NCI-H2227 (cell line): ENCODE data around the gene CELA3A.
"Not testable (repeated sequence)": the region's sequence is repeated elsewhere in the genome, so short reads cannot be mapped to it uniquely, and the experiment has no call there.

ENCODE experiments used
- DNase-seq: peaks from one replicate; lab custom pipeline; 2025; ENCODE audit not compliant: unreplicated experiment; lab: John Stamatoyannopoulos, UW

Gene CELA3A

GRCh38 chr1:21980515-21981220 is 20.8 kb upstream of the CELA3A start:
- not testable (repeated sequence) for DNase-seq

DNA sequence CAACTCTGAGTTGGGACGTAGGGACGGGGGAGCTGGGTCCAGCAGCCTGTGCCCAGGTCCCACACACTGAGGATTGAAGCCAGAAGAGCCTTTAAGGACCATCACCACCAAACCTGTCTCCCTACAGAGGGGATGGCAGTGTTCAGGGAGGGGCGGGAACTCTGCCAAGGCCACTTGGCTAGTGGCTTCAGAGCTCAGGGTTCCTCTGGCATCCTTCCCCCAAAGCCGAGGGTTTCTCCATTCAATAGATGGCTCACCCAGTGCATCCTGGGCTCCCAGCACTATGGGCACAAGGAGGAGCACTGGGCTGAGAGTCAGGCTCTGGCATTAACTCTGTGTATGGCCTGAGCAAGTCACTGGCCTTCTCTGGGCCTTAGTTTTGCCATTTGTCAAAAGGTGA is 20.2 kb upstream of the CELA3A start:
- DNase-seq, result not testable (repeated sequence)

GRCh38 chr1:21982122-21982521 is 19.3 kb upstream of the CELA3A start:
- DNase-seq, result not testable (repeated sequence)

DNA sequence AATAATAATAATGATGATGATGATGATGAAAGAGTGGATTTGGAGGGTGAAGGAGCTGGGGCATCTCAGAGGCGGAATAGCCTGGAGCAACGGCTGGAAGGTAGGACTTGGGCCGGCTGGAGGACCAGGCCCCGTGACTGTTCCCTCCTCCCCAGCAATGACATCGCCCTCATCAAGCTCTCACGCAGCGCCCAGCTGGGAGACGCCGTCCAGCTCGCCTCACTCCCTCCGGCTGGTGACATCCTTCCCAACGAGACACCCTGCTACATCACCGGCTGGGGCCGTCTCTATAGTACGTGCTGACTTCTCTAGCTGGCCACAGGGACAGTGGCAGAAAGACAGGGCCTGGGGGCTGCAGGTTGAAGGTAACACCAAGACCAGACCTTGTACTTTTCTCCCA is 17.9 kb upstream of the CELA3A start:
- DNase-seq, result not testable (repeated sequence)

- not testable (repeated sequence) for DNase-seq
Observed at GRCh38 chr1:21985893-21986292, 15.6 kb upstream of the CELA3A start.

DNA sequence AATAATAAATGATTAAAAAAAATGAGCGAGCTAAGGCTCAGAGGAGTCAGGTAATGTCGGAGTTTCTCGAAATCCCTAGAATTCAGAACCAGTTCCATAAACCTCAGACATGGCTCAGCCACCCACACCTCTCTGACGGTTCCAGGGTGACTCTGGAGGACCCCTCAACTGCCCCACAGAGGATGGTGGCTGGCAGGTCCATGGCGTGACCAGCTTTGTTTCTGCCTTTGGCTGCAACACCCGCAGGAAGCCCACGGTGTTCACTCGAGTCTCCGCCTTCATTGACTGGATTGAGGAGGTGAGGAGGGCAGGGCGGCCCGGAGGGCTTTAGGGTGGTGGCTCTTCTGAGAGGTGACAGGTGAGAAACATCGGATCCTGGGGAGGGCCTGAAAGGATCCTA is 15.1 kb upstream of the CELA3A start:
- DNase-seq, result not testable (repeated sequence)

GRCh38 chr1:21989672-21990393 is 11.6 kb upstream of the CELA3A start:
- not testable (repeated sequence) for DNase-seq

DNA sequence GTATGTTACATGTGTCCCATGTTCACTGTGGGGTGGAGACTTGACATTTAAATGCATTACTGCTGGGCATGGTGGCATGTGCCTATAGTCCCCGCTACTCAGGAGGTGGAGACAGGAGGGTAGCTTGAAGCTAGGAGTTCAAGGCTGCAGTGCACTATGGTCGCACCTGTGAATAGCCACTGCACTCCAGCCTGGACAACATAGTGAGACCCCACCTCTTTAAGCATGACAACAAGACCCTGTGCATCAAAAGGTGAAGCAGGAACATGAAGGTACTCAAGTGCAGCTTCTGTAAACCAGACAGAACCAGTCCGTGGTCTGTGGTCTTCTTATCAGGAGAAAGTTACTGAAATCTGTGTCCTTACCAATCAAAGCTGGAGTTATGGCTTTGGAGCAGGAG is 9.3 kb upstream of the CELA3A start:
- not testable (repeated sequence) for DNase-seq

- not testable (repeated sequence) for DNase-seq
Observed at GRCh38 chr1:21994716-21995115, 6.7 kb upstream of the CELA3A start.

DNA sequence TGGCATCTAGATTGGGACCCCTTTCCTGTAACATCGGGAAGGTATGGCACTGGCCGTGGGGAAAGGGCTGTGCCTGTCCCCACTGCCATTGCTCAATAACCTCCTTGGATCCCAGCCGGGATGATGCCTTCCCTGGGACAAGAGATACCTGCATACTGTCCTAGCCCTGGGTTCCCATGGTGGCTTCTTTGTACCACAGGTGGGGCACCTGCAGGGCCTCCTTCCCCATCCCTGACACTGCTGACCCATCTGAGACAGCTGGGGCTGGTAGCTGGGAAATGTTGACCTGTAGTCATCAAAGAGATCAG is 4.8 kb upstream of the CELA3A start:
- not testable (repeated sequence) for DNase-seq

DNA sequence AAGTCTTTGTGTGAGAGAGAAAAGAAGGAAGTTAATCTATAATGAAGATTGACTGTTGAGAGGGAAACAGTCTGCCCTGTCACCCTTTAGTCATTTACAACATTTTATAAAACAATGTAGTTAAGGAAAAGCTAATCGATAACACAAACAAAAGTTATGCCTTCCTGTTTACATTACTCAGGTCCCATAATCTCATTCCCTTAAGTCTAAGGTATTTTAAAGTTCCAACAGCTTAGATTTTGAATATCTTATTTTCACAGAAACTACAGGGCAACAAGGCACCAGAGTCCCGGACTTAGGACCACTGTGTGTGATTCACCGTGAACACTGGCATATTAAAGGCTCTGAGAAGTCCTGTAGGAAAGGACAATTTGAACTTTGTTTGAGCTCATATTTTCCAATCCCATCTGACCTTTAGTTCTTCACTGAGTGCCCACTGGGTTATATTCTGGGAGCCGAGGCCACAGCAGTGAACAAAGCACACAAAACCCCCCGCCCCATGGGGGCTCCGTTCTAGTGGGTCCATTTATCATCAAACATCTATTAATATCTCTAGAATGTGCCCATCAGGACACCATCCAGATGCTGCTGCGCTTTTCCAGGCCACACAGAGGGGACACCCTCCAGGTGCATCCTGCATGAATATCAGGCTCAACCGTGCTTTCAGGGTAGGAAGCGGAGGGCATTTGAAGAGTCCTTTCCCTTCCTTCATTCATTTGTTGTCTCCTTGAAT is 3.4 kb upstream of the CELA3A start:
- DNase-seq, result not testable (repeated sequence)

DNA sequence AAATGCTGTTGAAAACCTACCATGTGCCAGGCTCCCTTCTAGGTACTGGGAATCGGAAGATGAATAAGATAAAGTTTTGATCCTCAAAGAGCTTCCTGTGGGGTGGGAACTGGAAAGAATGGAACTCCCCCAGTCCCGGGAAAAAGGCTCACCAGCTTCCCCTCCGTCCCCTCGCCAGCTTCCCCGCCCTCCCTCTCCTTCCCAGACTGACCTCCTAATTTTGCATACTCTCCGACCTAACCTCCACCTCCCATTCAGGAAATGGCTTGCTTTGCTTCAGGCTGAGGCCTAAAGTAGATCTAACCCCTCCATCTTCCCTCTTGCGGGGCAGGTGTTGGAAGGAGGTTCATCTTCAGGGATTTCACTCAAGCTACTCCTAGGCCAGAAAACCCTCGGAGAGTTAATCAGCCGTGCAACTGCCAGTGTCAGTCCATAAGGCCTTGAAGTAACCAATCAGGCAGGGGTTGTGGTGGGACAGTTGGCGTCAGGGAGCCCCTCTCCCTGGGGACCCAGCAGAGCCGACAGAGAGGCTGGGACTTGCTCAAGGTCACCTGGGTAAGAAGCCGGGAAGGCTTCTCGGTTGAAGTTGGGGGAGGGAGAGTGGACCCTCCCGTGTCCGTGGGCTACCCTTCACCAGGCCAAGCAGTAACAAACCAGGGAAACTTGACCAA is 2.7 kb upstream of the CELA3A start:
- not testable (repeated sequence) for DNase-seq

DNA sequence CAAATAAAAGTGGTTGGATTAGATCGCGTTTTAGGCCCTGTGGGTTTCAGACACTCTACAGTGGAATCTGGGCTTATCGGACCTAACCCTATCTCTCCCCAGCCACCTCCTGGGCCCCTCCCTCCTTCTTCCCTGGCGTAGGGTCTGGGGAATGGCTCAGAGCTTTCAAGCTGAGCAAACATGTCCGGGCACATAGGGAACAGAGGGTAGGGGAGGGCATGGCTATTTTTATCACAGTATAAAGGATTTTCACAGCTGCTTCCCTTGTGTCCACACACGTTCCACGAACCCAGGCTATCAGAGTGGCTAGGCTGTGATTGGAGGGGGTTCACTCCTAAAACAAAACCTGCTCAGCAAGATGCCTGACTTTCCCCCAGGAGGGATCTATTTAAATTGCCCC is 1.8 kb upstream of the CELA3A start:
- not testable (repeated sequence) for DNase-seq

GRCh38 chr1:22002461-22002860 is 1.0 kb downstream of the CELA3A start:
- not testable (repeated sequence) for DNase-seq

DNA sequence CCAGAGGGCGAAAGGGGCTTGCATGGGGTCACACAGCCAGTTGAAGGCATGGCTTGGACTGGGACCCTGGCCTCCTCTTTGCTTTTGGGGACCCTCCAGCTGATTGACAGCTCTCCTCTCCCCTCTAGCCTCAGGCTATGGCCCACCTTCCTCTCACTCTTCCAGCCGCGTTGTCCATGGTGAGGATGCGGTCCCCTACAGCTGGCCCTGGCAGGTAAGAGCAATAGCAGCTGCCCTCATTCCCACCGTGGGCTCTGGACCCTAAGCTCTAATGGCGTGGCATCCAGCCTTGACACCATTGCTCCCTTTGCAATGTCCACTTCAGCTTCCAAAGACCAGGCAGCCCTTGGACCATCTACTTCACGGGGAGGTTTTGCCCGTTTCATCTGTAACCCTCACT is 1.4 kb downstream of the CELA3A start:
- not testable (repeated sequence) for DNase-seq

- DNase-seq, result not testable (repeated sequence)
Observed at GRCh38 chr1:22003959-22004358, 2.5 kb downstream of the CELA3A start.

DNA sequence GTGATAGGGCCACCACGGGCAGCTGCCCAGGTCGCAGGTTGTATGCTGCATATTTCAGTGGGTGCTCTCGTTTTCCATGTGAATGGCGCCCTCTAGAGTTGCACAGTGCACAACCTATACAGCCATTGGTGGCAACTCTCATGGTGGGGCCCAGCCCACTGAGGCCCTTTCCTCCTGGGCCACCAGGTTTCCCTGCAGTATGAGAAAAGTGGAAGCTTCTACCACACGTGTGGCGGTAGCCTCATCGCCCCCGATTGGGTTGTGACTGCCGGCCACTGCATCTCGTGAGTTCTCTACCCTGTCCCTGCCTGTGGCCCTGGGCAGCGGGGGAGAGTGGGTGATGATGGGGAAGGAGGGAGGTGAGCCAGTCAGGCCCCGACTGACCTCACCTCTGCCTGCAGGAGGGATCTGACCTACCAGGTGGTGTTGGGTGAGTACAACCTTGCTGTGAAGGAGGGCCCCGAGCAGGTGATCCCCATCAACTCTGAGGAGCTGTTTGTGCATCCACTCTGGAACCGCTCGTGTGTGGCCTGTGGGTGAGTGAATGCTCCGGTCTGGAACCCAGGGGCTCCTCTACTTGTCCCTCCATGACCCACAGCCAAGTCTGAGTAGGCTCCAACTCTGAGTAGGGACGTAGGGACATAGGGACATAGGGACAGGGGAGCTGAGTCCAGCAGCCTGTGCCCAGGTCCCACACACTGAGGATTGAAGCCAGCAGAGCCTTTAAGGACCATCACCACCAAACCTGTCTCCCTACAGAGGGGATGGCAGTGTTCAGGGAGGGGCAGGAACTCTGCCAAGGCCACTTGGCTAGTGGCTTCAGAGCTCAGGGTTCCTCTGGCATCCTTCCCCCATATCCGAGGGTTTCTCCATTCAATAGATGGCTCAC is 4.0 kb downstream of the CELA3A start:
- DNase-seq, result not testable (repeated sequence)

GRCh38 chr1:22006736-22007135 is 5.3 kb downstream of the CELA3A start:
- DNase-seq, result not testable (repeated sequence)

DNA sequence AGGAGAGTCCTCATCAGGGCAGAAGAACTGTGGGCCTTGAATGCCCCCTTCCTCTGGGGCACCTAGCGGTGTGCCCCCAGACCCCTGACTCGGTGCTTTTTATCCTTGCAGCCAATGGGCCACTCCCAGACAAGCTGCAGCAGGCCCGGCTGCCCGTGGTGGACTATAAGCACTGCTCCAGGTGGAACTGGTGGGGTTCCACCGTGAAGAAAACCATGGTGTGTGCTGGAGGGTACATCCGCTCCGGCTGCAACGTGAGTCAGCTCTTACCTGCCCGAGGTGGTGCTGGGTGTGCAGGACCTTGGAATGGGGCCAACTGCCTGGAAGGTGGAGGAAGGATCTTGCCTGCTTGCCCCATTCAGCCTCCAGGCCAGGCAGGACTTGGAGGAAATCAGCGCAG is 5.8 kb downstream of the CELA3A start:
- DNase-seq, result not testable (repeated sequence)

DNA sequence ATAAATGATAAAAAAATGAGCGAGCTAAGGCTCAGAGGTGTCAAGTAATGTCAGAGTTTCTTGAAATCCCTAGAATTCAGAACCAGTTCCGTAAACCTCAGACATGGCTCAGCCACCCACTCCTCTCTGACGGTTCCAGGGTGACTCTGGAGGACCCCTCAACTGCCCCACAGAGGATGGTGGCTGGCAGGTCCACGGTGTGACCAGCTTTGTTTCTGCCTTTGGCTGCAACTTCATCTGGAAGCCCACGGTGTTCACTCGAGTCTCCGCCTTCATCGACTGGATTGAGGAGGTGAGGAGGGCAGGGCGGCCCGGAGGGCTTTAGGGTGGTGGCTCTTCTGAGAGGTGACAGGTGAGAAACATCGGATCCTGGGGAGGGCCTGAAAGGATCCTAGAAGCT is 8.1 kb downstream of the CELA3A start:
- not testable (repeated sequence) for DNase-seq
